ENCODE results near the gene BTBD19. TPM values are rescaled to one million over a fixed set of nuclear protein-coding genes. Genes with fewer than 3 reads are reported as not detected.

Gene BTBD19
- total and polyA plus RNA-seq, 2 of the 4 experiments (the other 2 are of a cell fraction) = 0.90 to 17.2 TPM

- peak; percentile 93 for DNase-seq
- peak within 1 kb of the TSS; percentile 97 for H3K4ac ChIP-seq (ENCODE audit: low read depth, low read length)
- 0% methylated on average over 47 of the region's 65 CpGs; no CpG with 5 or more reads in 1 of the 2 experiments for WGBS, 2 experiments (ENCODE audit: extremely low coverage in 2 of 2, insufficient read length in 1 of 2)
- dilution Hi-C loops (cut with HindIII; ENCODE audit: low sequenced_read_pairs, unreplicated experiment) (no loop called here), intact Hi-C loops (cut with micrococcal nuclease) (loop anchor here (2.0 kb wide), 1 partner anchor 37 kb away; the partner anchor contains the start of gene KIF2C), in situ Hi-C loops (cut with MboI; ENCODE audit: low sequenced_read_pairs) (no loop called here)
- peaks cover 41% of the 10 kb centered on the region for H4K20me1 ChIP-seq (ENCODE audit: insufficient read depth, low read length)
- peak within 1 kb of the TSS; percentile 49 for H3K18ac ChIP-seq (ENCODE audit: low read depth, low read length)
- no peak within 1 kb of the TSS for H2BK15ac ChIP-seq (ENCODE audit: low read depth, low read length)
- H3K4me2 ChIP-seq (ENCODE audit: low read depth, low read length) = peak within 1 kb of the TSS; percentile 98
- H2BK20ac ChIP-seq (ENCODE audit: low read depth, low read length) = no peak within 1 kb of the TSS
- H2AK5ac ChIP-seq (ENCODE audit: low read depth, low read length) = peak within 1 kb of the TSS; percentile 95
- peak within 1 kb of the TSS; percentile 46; the same call in 1 of the 2 replicates for H2BK120ac ChIP-seq (ENCODE audit: low read depth, low read length)
- H2AK9ac ChIP-seq (replicated peaks; ENCODE audit: low read depth, low read length, poor library complexity) = peak within 1 kb of the TSS; percentile 99
- peak within 1 kb of the TSS; percentile 87 for H2BK5ac ChIP-seq (ENCODE audit: low read depth, low read length, poor library complexity, severe bottlenecking)
- ChIA-PET CTCF (interaction anchor here (0.6 to 1.2 kb wide), 3 partner anchors 25 to 1139 kb away, joined by 3 to 4 read pairs (median 3); partner anchors contain the start of gene PLK3), POLR2A (ENCODE audit: unreplicated experiment) (interaction anchor here (0.5 to 1.1 kb wide), 6 partner anchors 9 to 745 kb away, joined by 3 to 5 read pairs (median 4); partner anchors contain the start of genes PLK3 and UROD)
- ATAC-seq (ENCODE audit: low read depth) = peak; percentile 87
- peak within 1 kb of the TSS; percentile 97 for H4K5ac ChIP-seq (ENCODE audit: low read depth, low read length)
- no peaks in the 10 kb centered on the region for H3K27me3 ChIP-seq (ENCODE audit: control insufficient read depth, insufficient read depth, low read length)
- H4K8ac ChIP-seq (ENCODE audit: low read depth in 2 of 2, low read length in 2 of 2) = peak within 1 kb of the TSS; percentile 92 to 99
- TF ChIP-seq CHD1 (IDR thresholded peaks at IDR 0.05; ENCODE audit: low read depth, low read length) (no peak), USF2 (IDR thresholded peaks at IDR 0.05; ENCODE audit: low read depth, low read length) (0 out of 2 replicates have a peak, but pooled peaks have one; percentile 47), MAFK (IDR thresholded peaks at IDR 0.05; ENCODE audit: low read depth, low read length) (peak; percentile 11; the same call in 1 of the 2 replicates), ELK1 (IDR thresholded peaks at IDR 0.05; ENCODE audit: borderline replicate concordance, low read depth, low read length) (no peak), POLR2A (IDR thresholded peaks at IDR 0.05; ENCODE audit: low read depth, low read length) (peak; percentile 99), BHLHE40 (IDR thresholded peaks at IDR 0.05; ENCODE audit: low read depth, low read length) (peak; percentile 36; the same call in 1 of the 2 replicates), RAD21 (IDR thresholded peaks at IDR 0.05; ENCODE audit: low read length) (no peak), CTCF (conservative IDR thresholded peaks at IDR 0.05; ENCODE audit: low read depth, low read length) (no peak), MXI1 (IDR thresholded peaks at IDR 0.05; ENCODE audit: borderline replicate concordance, low read depth, low read length) (peak; percentile 82), NFE2L2 (IDR thresholded peaks at IDR 0.05; ENCODE audit: low read depth, low read length) (peak; percentile 26; the same call in 1 of the 2 replicates), MAZ (IDR thresholded peaks at IDR 0.05; ENCODE audit: borderline replicate concordance, low read depth, low read length) (peak; percentile 45; the same call in 1 of the 2 replicates), FOS (IDR thresholded peaks at IDR 0.05; ENCODE audit: low read depth, low read length) (no peak)
- peak within 1 kb of the TSS; percentile 82 for H3K56ac ChIP-seq (ENCODE audit: extremely low read depth, insufficient read depth, low read length)
- peak within 1 kb of the TSS; percentile 82 for H4K91ac ChIP-seq (ENCODE audit: insufficient read depth, low read depth, low read length)
- no peaks in the 10 kb centered on the region for H3K9me3 ChIP-seq (ENCODE audit: control insufficient read depth, insufficient read depth, low read length)
- peaks cover 34% of the 10 kb centered on the region for H3K36me3 ChIP-seq (ENCODE audit: control insufficient read depth, insufficient read depth, low read length)
- peak within 1 kb of the TSS; percentile 91 for H3K27ac ChIP-seq (ENCODE audit: insufficient read depth, low read length)
- TSS peak; percentile 93 for BruUV-seq (replicated peaks)
- peak within 1 kb of the TSS; percentile 98 for H3K14ac ChIP-seq (replicated peaks; ENCODE audit: low read depth, low read length)
- peak within 1 kb of the TSS; percentile 78 for H3K4me3 ChIP-seq (ENCODE audit: insufficient read depth, low read depth, low read length)
- peak within 1 kb of the TSS; percentile 93 for H3K23ac ChIP-seq (ENCODE audit: low read depth, low read length)
- peak within 1 kb of the TSS; percentile 98 for H3K9ac ChIP-seq (ENCODE audit: low read depth, low read length)
- peaks cover 12% of the 10 kb centered on the region for H3K9me1 ChIP-seq (ENCODE audit: insufficient read depth, low read length)
- H3K4me1 ChIP-seq (ENCODE audit: control insufficient read depth, insufficient read depth, low read length) = peaks cover 12% of the 10 kb centered on the region
- peaks cover 17 to 55% of the 10 kb centered on the region in 2 experiments for H3K79me1 ChIP-seq (ENCODE audit: low read depth in 1 of 2, low read length in 2 of 2)
- H2AFZ ChIP-seq (replicated peaks; ENCODE audit: low read length, poor library complexity) = peak within 1 kb of the TSS; percentile 96
These were observed 33.0 kb upstream of the BTBD19 start, which contains the start of gene RPS8 for GRCh38 chr1:44775078-44775929. RPS8 (plus strand) TSS chr1:44775540; CDS start chr1:44775597, 57 bp downstream.

Data from IMR-90 (cell line).